Parathyroid adenoma (tissue), 2 donors: ENCODE results near the gene OSR1.

ENCODE experiments used
- H2AFZ ChIP-seq: fragments of 300-600 bp; sonication (generic); one replicate; pipeline ENCODE4 v1.7.0; 2017; ENCODE audit warnings: antibody characterized with exemption, mild to moderate bottlenecking
- H3K27ac ChIP-seq: fragments of 300-600 bp; sonication (generic); one replicate; pipeline ENCODE4 v1.7.0; 2017
- H3K27me3 ChIP-seq: fragments of 300-600 bp; sonication (generic); one replicate; pipeline ENCODE4 v1.7.0; 2017; ENCODE audit warnings: low read length; ENCODE audit not compliant: control insufficient read depth, insufficient read depth
- H3K36me3 ChIP-seq: fragments of 300-600 bp; sonication (generic); one replicate; pipeline ENCODE4 v1.7.0; 2017; ENCODE audit warnings: low read length; ENCODE audit not compliant: control insufficient read depth, insufficient read depth
- H3K4me1 ChIP-seq: fragments of 300-600 bp; sonication (generic); one replicate; pipeline ENCODE4 v1.7.0; 2017; ENCODE audit warnings: control low read depth
- H3K4me2 ChIP-seq: fragments of 300-600 bp; sonication (generic); one replicate; pipeline ENCODE4 v1.7.0; 2017; ENCODE audit warnings: low read length
- H3K4me3 ChIP-seq: fragments of 300-600 bp; sonication (generic); one replicate; pipeline ENCODE4 v1.7.0; 2017; ENCODE audit warnings: low read depth, low read length
- H3K79me2 ChIP-seq: fragments of 300-600 bp; sonication (generic); one replicate; pipeline ENCODE4 v1.7.0; 2017; ENCODE audit warnings: control low read depth
- H3K9ac ChIP-seq: fragments of 300-600 bp; sonication (generic); one replicate; pipeline ENCODE4 v1.7.0; 2017; ENCODE audit warnings: mild to moderate bottlenecking
- H3K9me3 ChIP-seq: fragments of 300-600 bp; sonication (generic); one replicate; pipeline ENCODE4 v1.7.0; 2017; ENCODE audit warnings: low read length; ENCODE audit not compliant: control insufficient read depth
- TF ChIP-seq, protein P1 (sequence below): fragments of 300-600 bp; sonication (generic); IDR thresholded peaks from one replicate; pipeline ENCODE4 v1.7.0; 2017; ENCODE audit warnings: antibody characterized with exemption, mild to moderate bottlenecking
- donor health status: primary hyperparathyroidism.

Gene OSR1

DNA sequence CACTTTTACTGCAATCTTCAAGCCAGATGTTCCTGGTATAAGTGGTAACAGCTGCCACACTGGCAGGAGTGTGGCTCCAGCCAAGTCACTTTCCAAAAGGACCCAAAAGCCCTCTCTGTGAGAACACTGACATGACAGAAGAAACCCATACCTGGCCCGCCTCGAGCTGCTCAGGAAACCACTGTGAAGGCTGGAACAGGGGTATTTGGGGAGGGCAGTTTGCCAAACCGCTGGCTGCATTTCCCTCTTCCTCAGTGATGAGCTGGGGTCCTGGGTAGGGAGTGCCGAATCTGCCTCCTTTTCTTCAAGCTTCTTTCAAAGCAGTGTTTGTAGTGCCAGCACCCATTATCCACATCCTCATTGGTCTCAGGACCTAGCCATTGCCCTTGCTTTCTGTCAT lies 10.3 kb upstream of the OSR1 start:
- TF ChIP-seq, protein P1, sequence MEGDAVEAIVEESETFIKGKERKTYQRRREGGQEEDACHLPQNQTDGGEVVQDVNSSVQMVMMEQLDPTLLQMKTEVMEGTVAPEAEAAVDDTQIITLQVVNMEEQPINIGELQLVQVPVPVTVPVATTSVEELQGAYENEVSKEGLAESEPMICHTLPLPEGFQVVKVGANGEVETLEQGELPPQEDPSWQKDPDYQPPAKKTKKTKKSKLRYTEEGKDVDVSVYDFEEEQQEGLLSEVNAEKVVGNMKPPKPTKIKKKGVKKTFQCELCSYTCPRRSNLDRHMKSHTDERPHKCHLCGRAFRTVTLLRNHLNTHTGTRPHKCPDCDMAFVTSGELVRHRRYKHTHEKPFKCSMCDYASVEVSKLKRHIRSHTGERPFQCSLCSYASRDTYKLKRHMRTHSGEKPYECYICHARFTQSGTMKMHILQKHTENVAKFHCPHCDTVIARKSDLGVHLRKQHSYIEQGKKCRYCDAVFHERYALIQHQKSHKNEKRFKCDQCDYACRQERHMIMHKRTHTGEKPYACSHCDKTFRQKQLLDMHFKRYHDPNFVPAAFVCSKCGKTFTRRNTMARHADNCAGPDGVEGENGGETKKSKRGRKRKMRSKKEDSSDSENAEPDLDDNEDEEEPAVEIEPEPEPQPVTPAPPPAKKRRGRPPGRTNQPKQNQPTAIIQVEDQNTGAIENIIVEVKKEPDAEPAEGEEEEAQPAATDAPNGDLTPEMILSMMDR, result no peak
- H3K9ac ChIP-seq, result no peak overlapping the region
- no peaks in the 10 kb centered on the region for H3K4me1 ChIP-seq
- no peak overlapping the region for H3K27ac ChIP-seq
- no peaks in the 10 kb centered on the region for H3K36me3 ChIP-seq
- H2AFZ ChIP-seq, result no peak overlapping the region
- no peak overlapping the region for H3K4me2 ChIP-seq
- no peaks in the 10 kb centered on the region for H3K9me3 ChIP-seq
- no peaks in the 10 kb centered on the region for H3K79me2 ChIP-seq
- H3K27me3 ChIP-seq, result no peaks in the 10 kb centered on the region
- H3K4me3 ChIP-seq, result no peak overlapping the region

DNA sequence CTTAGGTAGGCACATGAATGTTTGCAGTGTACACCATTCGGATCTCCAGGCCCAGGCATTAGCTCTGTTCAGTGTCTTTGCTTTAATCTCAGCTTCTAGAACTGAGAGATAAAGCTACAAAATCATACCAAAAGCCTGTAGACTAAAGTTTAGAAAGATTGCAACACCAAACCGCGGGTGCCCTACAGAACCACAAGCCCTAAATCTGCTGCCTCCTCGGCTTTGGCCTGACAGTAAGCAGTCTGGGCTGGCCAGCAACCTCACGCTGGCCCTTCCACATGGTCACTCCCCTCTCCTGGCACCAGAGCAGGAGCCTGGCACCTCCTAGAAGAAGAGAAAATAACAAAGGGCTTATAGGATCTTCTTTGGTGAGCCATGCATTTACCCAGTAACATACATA lies 8.9 kb upstream of the OSR1 start:
- Histone ChIP-seq H3K4me3 (no peak overlapping the region), H3K36me3 (no peaks in the 10 kb centered on the region), H3K4me2 (no peak overlapping the region), H2AFZ (no peak overlapping the region), H3K4me1 (no peaks in the 10 kb centered on the region), H3K9ac (no peak overlapping the region), H3K9me3 (no peaks in the 10 kb centered on the region), H3K27me3 (no peaks in the 10 kb centered on the region), H3K79me2 (no peaks in the 10 kb centered on the region), H3K27ac (no peak overlapping the region)
- TF ChIP-seq, protein P1, result no peak

DNA sequence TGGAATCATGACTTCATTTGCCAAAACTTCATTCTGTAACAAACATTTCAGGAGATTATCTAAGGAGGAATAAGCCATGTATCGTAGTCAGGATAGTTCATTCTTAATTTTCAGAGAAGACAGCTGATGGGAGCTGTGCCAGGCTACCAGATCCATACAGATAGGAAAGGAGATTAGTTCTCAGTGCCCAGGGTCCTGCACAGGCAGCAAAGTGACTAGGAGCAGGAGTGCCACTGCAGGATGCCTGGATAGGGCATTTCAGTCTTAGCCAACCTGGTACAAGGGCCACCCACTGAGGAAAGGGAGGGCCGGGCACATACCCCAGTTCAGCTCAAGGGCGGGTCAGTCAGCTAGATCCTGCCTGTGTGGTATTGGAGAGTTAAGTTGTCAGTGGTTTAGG lies 6.7 kb upstream of the OSR1 start:
- Histone ChIP-seq H3K79me2 (no peaks in the 10 kb centered on the region), H3K27ac (no peak overlapping the region), H3K27me3 (no peaks in the 10 kb centered on the region), H3K9me3 (no peaks in the 10 kb centered on the region), H3K9ac (no peak overlapping the region), H2AFZ (no peak overlapping the region), H3K4me3 (no peak overlapping the region), H3K36me3 (no peaks in the 10 kb centered on the region), H3K4me2 (no peak overlapping the region), H3K4me1 (no peaks in the 10 kb centered on the region)
- TF ChIP-seq, protein P1, result no peak

DNA sequence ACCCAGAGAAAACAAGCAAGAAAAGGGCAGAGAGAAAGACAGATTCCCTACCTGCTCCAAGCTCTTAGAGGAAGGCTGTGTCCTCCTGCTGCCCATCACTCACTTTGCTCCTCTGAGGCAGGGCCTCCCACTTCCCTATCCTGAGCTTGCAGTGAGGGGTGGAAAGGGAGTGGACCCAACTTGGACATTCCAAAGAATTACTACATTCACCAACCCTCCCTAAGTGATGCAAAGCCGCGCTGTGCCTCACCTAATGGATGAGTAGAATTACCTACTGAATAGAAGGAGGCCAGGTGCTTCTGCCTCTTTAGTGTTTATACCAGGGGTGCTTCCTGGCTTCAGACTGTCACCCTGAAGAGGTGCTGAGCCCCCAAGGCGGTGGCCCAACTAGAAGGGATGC lies 5.6 kb upstream of the OSR1 start:
- H3K9ac ChIP-seq, result no peak overlapping the region
- no peaks in the 10 kb centered on the region for H3K27me3 ChIP-seq
- no peaks in the 10 kb centered on the region for H3K4me1 ChIP-seq
- TF ChIP-seq, protein P1, result no peak
- no peaks in the 10 kb centered on the region for H3K36me3 ChIP-seq
- H3K9me3 ChIP-seq, result no peaks in the 10 kb centered on the region
- no peak overlapping the region for H3K4me3 ChIP-seq
- H2AFZ ChIP-seq, result no peak overlapping the region
- H3K4me2 ChIP-seq, result no peak overlapping the region
- no peak overlapping the region for H3K27ac ChIP-seq
- H3K79me2 ChIP-seq, result no peaks in the 10 kb centered on the region

DNA sequence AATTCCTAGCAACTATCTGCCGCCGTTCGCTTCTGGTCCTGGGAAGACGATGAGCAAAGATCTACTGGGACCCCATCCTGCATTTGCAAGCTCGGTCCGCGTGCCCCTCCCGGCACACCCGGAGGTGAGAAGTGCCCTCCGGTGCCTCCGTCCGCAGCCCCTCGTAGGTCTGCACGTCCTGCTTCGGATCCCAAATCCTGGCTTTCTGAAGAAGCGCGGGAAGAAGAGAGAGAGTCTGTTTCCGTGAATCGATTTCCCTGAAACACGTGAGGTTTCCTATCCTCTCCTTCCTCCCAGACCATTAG lies 5.0 kb upstream of the OSR1 start:
- H3K4me2 ChIP-seq, result peak overlapping the region; percentile 85
- H2AFZ ChIP-seq, result peak overlapping the region; percentile 3
- no peaks in the 10 kb centered on the region for H3K79me2 ChIP-seq
- no peaks in the 10 kb centered on the region for H3K9me3 ChIP-seq
- no peaks in the 10 kb centered on the region for H3K27me3 ChIP-seq
- H3K4me1 ChIP-seq, result no peaks in the 10 kb centered on the region
- peak overlapping the region; percentile 59 for H3K4me3 ChIP-seq
- no peak overlapping the region for H3K27ac ChIP-seq
- no peaks in the 10 kb centered on the region for H3K36me3 ChIP-seq
- TF ChIP-seq, protein P1, result no peak
- H3K9ac ChIP-seq, result no peak overlapping the region
